ENCODE data around the gene CISH.

GRCh38 chr3:50605901-50606326, 5.7 kb downstream of the CISH start:
- TF ChIP-seq EP300 (IDR thresholded peaks at IDR 0.05), result no peak
- no peak for TF ChIP-seq POLR2A (IDR thresholded peaks at IDR 0.05)
- TF ChIP-seq CTCF (IDR thresholded peaks at IDR 0.05), result no peak
